Left lung (tissue), 10 donors: ENCODE measurements around the gene NFATC2IP. TPM values are rescaled to one million over a fixed set of nuclear protein-coding genes. Genes with fewer than 3 reads are reported as not detected.

ENCODE experiments used
- ATAC-seq: fragments of 200-7000 bp; cut with Tn5 transposase; one replicate; pipeline ENCODE4 v1.9.1; 2020; ENCODE audit warnings: moderate library complexity
- DNase-seq, 4 donors: peaks; one replicate each; pipeline ENCODE4 v3.0.0-alpha.2; 2013 to 2020
- H3K27ac ChIP-seq, 2 donors: fragments of 200-600 bp; sonication (generic) in 1 of 2; one replicate each; pipeline versions ENCODE4 v1.5.0 to v1.8.0; 2020 to 2021
- H3K27me3 ChIP-seq, 2 donors: fragments of 200-600 bp; sonication (generic) in 1 of 2; one replicate each; pipeline versions ENCODE4 v1.5.0 to v1.8.0; 2020 to 2021
- H3K36me3 ChIP-seq, 2 donors: fragments of 200-600 bp; sonication (generic) in 1 of 2; one replicate each; pipeline versions ENCODE4 v1.5.0 to v1.8.0; 2020 to 2021
- H3K4me1 ChIP-seq, 2 donors: fragments of 200-600 bp; one replicate each; pipeline ENCODE4 v1.8.0; 2021
- H3K4me3 ChIP-seq, 2 donors: fragments of 200-600 bp; sonication (generic) in 1 of 2; one replicate each; pipeline versions ENCODE4 v1.5.0 to v1.8.0; 2020 to 2021; ENCODE audit warnings: mild to moderate bottlenecking in 1 of 2
- H3K9me3 ChIP-seq, 2 donors: fragments of 200-600 bp; sonication (generic) in 1 of 2; one replicate each; pipeline versions ENCODE4 v1.5.0 to v1.8.0; 2020 to 2021
- intact Hi-C, 2 donors: fragments of 100-400 bp; cut with DNase I; formaldehyde crosslinking; loops; one replicate each; pipeline versions ENCODE4 v1.11.2 to v1.14.2; 2022
- polyA plus RNA-seq, 6 donors: library from polyadenylated mRNA; unstranded; fragments of 120-200 nt; gene quantifications; one replicate each; pipeline ENCODE4 v1.2.1, GENCODE V29; 2013; ENCODE audit not compliant: insufficient read length in 6 of 6
- total RNA-seq, 2 donors: library from RNA; stranded (reverse); fragmentation: NEBNext Ultra II Directional; extraction: Animal tissue kit (Norgen Biotek cat#: 25700); gene quantifications; one replicate each; pipeline ENCODE4 v1.2.1, GENCODE V29; 2021
- TF ChIP-seq, protein P1 (sequence below), 2 donors: fragments of 200-600 bp; sonication (generic) in 1 of 2; IDR thresholded peaks; one replicate each; pipeline versions ENCODE4 v1.5.0 to v1.8.0; 2021; ENCODE audit warnings: antibody characterized with exemption in 2 of 2
- donor health status: DM: no; HTN: yes; CAD: no.
- donor health status: DM: no; HTN: no; CAD: no.

The NFATC2IP gene
- total and polyA plus RNA-seq, 8 donors: 37.3 to 76.7 (median 69.3) TPM

DNA sequence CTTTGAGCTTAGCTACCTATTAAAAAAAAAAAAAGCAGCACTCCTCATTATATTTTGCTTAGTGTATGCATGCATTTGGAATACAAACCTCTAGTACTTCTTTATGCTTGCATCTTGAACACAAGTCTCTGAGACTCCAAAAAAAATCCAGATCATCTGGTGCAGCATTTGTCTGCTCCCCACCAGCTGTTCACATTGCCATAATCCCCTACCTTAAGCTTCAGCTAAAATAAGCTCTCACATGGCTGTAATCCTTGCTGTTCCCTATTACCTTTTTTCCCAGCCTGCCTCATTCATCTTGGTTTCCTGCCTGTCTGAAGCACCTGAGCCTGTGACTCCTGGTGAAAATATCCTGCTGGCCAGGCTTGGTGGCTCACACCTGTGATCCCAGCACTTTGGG, 7.5 kb upstream of the NFATC2IP start:
- intact Hi-C loops: no loop called here
- no peak for ATAC-seq
- TF ChIP-seq, protein P1, sequence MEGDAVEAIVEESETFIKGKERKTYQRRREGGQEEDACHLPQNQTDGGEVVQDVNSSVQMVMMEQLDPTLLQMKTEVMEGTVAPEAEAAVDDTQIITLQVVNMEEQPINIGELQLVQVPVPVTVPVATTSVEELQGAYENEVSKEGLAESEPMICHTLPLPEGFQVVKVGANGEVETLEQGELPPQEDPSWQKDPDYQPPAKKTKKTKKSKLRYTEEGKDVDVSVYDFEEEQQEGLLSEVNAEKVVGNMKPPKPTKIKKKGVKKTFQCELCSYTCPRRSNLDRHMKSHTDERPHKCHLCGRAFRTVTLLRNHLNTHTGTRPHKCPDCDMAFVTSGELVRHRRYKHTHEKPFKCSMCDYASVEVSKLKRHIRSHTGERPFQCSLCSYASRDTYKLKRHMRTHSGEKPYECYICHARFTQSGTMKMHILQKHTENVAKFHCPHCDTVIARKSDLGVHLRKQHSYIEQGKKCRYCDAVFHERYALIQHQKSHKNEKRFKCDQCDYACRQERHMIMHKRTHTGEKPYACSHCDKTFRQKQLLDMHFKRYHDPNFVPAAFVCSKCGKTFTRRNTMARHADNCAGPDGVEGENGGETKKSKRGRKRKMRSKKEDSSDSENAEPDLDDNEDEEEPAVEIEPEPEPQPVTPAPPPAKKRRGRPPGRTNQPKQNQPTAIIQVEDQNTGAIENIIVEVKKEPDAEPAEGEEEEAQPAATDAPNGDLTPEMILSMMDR (IDR thresholded peaks at IDR 0.05): no peak

GRCh38 chr16:28946681-28947080, 4.1 kb upstream of the NFATC2IP start:
- ATAC-seq: no peak
- TF ChIP-seq, protein P1 (IDR thresholded peaks at IDR 0.05): no peak
- peaks cover 6 to 19% of the 10 kb centered on the region in 2 donors for H3K4me1 ChIP-seq
- no peaks in the 10 kb centered on the region for H3K27me3 ChIP-seq
- no peak overlapping the region for H3K4me3 ChIP-seq
- intact Hi-C loops: no loop called here
- no peak overlapping the region for H3K27ac ChIP-seq
- no peaks in the 10 kb centered on the region for H3K9me3 ChIP-seq
- no peaks in the 10 kb centered on the region for H3K36me3 ChIP-seq
- no peak for DNase-seq

More for the DNA sequence above, 7.5 kb upstream of the NFATC2IP start:
- Histone ChIP-seq H3K4me3 (no peak overlapping the region), H3K36me3 (no peaks in the 10 kb centered on the region), H3K27ac (no peak overlapping the region), H3K27me3 (no peaks in the 10 kb centered on the region), H3K4me1 (peaks cover 4 to 11% of the 10 kb centered on the region in 2 donors), H3K9me3 (no peaks in the 10 kb centered on the region)
- DNase-seq: no peak

DNA sequence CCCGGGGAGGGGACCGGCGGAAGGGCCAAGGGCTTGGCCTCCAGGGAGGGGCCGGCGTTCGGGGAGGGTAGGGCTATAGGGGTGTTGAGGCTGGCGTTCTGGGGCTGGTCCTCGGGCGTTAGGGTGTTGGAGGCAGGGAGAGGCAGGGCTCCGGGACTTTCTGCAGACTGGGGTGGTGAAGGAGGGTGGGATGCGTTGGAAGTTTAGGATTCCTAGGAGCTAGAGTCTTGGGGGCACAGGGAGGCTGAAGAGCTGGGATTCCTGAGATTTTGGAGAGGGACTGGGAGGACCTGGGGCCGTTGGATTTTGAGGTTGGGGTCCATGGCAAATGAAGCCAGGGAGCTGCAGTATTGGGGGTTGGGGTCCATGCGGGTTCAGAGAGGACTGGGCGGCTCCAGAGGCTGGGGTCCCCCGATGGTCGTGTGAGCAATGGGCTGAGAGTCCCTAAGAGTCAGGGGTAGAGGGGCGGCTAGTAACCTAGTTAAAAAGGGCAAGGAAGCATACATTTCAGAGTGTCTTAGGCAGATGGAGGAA, 740 bp downstream of the NFATC2IP start:
- intact Hi-C loops: no loop called here
- ATAC-seq (no peak), DNase-seq (peak in 2 of 4 donors; percentile 41 to 46)
- TF ChIP-seq, protein P1 (IDR thresholded peaks at IDR 0.05): no peak
- Histone ChIP-seq H3K4me1 (peaks cover 8 to 22% of the 10 kb centered on the region in 2 donors), H3K36me3 (peaks cover 0 to 36% of the 10 kb centered on the region in 2 donors), H3K27ac (peak overlapping the region in 1 of 2 donors; percentile 86), H3K27me3 (no peaks in the 10 kb centered on the region), H3K9me3 (no peaks in the 10 kb centered on the region), H3K4me3 (peak overlapping the region; percentile 93 to 99)

DNA sequence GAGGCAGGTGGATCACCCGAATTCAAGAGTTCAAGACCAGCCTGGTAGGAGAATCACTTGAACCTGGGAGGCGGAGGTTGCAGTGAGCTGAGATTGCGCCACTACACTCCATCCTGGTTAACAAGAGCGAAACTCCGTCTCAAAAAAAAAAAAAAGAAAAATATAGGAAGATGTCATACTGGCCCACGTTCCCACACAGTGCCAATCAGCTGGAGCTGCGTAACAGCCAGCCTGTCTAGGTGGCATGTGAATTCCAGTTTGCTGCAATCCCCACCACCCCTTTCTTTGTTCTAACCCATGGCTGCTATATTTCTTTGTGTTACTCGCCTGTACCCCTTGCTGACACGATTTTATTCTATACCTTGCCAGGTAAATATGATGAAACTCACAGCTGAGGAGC, 7.5 kb downstream of the NFATC2IP start:
- ATAC-seq: no peak
- Histone ChIP-seq H3K36me3 (peaks cover 0 to 99% of the 10 kb centered on the region in 2 donors), H3K27ac (no peak overlapping the region), H3K4me1 (no peaks in the 10 kb centered on the region), H3K4me3 (no peak overlapping the region), H3K9me3 (no peaks in the 10 kb centered on the region), H3K27me3 (no peaks in the 10 kb centered on the region)
- DNase-seq: peak in 1 of 4 donors; percentile 5
- TF ChIP-seq, protein P1 (IDR thresholded peaks at IDR 0.05): no peak
- intact Hi-C loops: no loop called here

DNA sequence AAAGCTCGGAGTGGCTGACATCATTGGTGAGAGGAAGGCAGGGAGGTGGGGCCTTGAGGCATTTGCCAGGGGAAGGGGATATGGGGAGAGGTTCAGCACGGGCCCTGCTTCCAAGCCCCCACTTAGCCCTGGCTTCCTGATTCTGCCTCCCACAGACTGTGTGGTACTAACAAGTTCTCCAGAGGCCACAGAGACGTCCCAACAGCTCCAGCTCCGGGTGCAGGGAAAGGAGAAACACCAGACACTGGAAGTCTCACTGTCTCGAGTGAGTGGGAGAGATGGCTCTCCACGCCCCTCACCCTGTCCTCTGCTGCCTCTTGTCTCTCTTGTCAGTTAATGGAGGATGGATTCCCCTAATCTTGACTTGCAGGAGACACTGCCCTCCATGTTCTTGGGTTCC, 8.1 kb downstream of the NFATC2IP start:
- Histone ChIP-seq H3K36me3 (peaks cover 0 to 99% of the 10 kb centered on the region in 2 donors), H3K4me3 (no peak overlapping the region), H3K27me3 (no peaks in the 10 kb centered on the region), H3K4me1 (no peaks in the 10 kb centered on the region), H3K27ac (no peak overlapping the region), H3K9me3 (no peaks in the 10 kb centered on the region)
- peak in 1 of 4 donors; percentile 25 for DNase-seq
- no peak for ATAC-seq
- TF ChIP-seq, protein P1 (IDR thresholded peaks at IDR 0.05): no peak
- intact Hi-C loops: no loop called here
